Astrocyte (in vitro differentiated cells and primary cell): ENCODE measurements around the gene APOL1. TPM values are rescaled to one million over a fixed set of nuclear protein-coding genes. Genes with fewer than 3 reads are reported as not detected.
A peak's percentile ranks its signal among the peaks of the same experiment; 100 is the strongest.

Source experiments
- DNase-seq: peaks from one replicate; pipeline ENCODE4 v3.0.0-alpha.2; 2010; ENCODE audit warnings: low read depth
- FAIRE-seq: peaks from 2 replicates; lab custom pipeline; 2011; peaks lifted over from hg19 to GRCh38; lab: Jason Lieb, UNC
- H2AFZ ChIP-seq: 2 replicates; pipeline ENCODE4 v1.6.0; 2012; ENCODE audit warnings: low read depth, low read length, inconsistent platforms
- H3K27ac ChIP-seq: 2 replicates; pipeline ENCODE4 v1.5.1; 2011; ENCODE audit warnings: low read depth, low read length, inconsistent platforms
- H3K27me3 ChIP-seq: 2 replicates; pipeline ENCODE4 v1.6.0; 2011; ENCODE audit warnings: low read length, inconsistent platforms; ENCODE audit not compliant: insufficient read depth
- H3K36me3 ChIP-seq: 2 replicates; pipeline ENCODE4 v1.5.1; 2011; ENCODE audit warnings: low read length, inconsistent platforms; ENCODE audit not compliant: insufficient read depth
- H3K4me1 ChIP-seq: 2 replicates; pipeline ENCODE4 v1.5.1; 2011; ENCODE audit warnings: low read length, inconsistent platforms; ENCODE audit not compliant: insufficient read depth
- H3K4me2 ChIP-seq: 2 replicates; pipeline ENCODE4 v1.6.0; 2012; ENCODE audit warnings: low read length, inconsistent platforms
- H3K4me3 ChIP-seq: 2 replicates; pipeline ENCODE4 v1.5.1; 2011; ENCODE audit warnings: low read depth, mild to moderate bottlenecking, low read length, inconsistent platforms; ENCODE audit not compliant: insufficient read depth
- H3K79me2 ChIP-seq: 2 replicates; pipeline ENCODE4 v1.6.0; 2012; ENCODE audit warnings: mild to moderate bottlenecking, low read length, inconsistent platforms; ENCODE audit not compliant: insufficient read depth
- H3K9ac ChIP-seq: 2 replicates; pipeline ENCODE4 v1.6.0; 2012; ENCODE audit warnings: mild to moderate bottlenecking, low read length, inconsistent platforms
- H3K9me3 ChIP-seq: 2 replicates; pipeline ENCODE4 v1.5.1; 2012; ENCODE audit warnings: low read depth, mild to moderate bottlenecking, low read length, inconsistent platforms; ENCODE audit not compliant: insufficient read depth
- H4K20me1 ChIP-seq: 2 replicates; pipeline ENCODE4 v1.6.0; 2012; ENCODE audit warnings: low read length, inconsistent platforms; ENCODE audit not compliant: insufficient read depth
- H3K27ac Mint-ChIP-seq: one replicate; pipeline ENCODE4 v1.8.0; 2021; ENCODE audit warnings: mild to moderate bottlenecking, mixed read lengths; ENCODE audit not compliant: unreplicated experiment
- H3K27me3 Mint-ChIP-seq: one replicate; pipeline ENCODE4 v1.8.0; 2021; ENCODE audit warnings: low read depth, mixed read lengths; ENCODE audit not compliant: unreplicated experiment
- H3K36me3 Mint-ChIP-seq: one replicate; pipeline ENCODE4 v1.8.0; 2021; ENCODE audit warnings: low read depth, mixed read lengths; ENCODE audit not compliant: unreplicated experiment
- H3K4me1 Mint-ChIP-seq: one replicate; pipeline ENCODE4 v1.8.0; 2021; ENCODE audit warnings: low read depth, mixed read lengths; ENCODE audit not compliant: unreplicated experiment
- H3K4me3 Mint-ChIP-seq: one replicate; pipeline ENCODE4 v1.8.0; 2021; ENCODE audit warnings: mild to moderate bottlenecking, moderate library complexity, mixed read lengths; ENCODE audit not compliant: unreplicated experiment
- H3K9me3 Mint-ChIP-seq: one replicate; pipeline ENCODE4 v1.8.0; 2021; ENCODE audit warnings: mild to moderate bottlenecking, mixed read lengths; ENCODE audit not compliant: unreplicated experiment
- CTCF ChIP-seq: IDR thresholded peaks from 2 replicates; pipeline ENCODE4 v1.5.1; 2011; ENCODE audit warnings: low read depth, mild to moderate bottlenecking, inconsistent platforms, low read length, moderate library complexity; ENCODE audit not compliant: insufficient read depth
- EZH2 ChIP-seq: IDR thresholded peaks from 2 replicates; pipeline ENCODE4 v1.6.1; 2012; ENCODE audit warnings: mild to moderate bottlenecking, low read length, inconsistent platforms; ENCODE audit not compliant: insufficient read depth
- total RNA-seq: library from RNA; stranded (reverse); gene quantifications from 2 replicates; pipeline ENCODE4 v1.2.1, GENCODE V29; 2021

Gene APOL1
- total RNA-seq, 1 donor from 2014 or later, result 3.9 TPM

- TF ChIP-seq EZH2, result no peak
- no peak for TF ChIP-seq CTCF
- H3K4me1 ChIP-seq, result no peaks in the 10 kb centered on the region
- Mint-ChIP-seq H3K4me1 (peaks cover 25% of the 10 kb centered on the region), H3K4me3 (no peak overlapping the region), H3K27ac (peak overlapping the region; percentile 67), H3K27me3 (no peaks in the 10 kb centered on the region), H3K9me3 (no peaks in the 10 kb centered on the region), H3K36me3 (peaks cover 26% of the 10 kb centered on the region)
- H3K27me3 ChIP-seq, result no peaks in the 10 kb centered on the region
- H3K9me3 ChIP-seq, result no peaks in the 10 kb centered on the region
- DNase-seq (no peak), FAIRE-seq (no peak)
- H3K9ac ChIP-seq, result no peak overlapping the region
- peaks cover 88% of the 10 kb centered on the region for H4K20me1 ChIP-seq
- no peak overlapping the region for H3K4me3 ChIP-seq
- H3K27ac ChIP-seq, result no peak overlapping the region
- peaks cover 83% of the 10 kb centered on the region for H3K36me3 ChIP-seq
- no peak overlapping the region for H2AFZ ChIP-seq
- peaks cover 83% of the 10 kb centered on the region for H3K79me2 ChIP-seq
- H3K4me2 ChIP-seq, result no peak overlapping the region
These were observed 42.3 kb downstream of the APOL1 start for GRCh38 chr22:36295247-36295646.

DNA sequence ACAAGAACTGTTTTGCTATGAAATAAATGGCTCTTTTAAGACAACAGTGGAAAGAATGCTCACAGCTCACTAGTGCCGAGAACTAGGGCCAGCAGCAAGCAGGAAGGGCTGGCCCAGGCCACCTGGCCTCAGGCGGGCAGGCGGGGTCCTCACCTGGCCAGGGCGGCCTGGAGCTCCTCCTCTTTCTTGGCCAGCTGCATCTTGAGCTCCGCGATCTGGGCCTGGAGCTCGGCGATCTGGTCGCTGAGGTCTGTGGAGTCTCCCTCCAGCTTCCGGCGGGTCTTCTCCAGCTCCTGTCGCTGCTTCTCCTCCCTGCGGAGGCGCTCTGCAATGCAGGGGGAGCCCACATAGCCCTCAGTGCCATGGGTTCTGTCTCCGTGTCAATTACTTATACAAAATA, 43.8 kb downstream of the APOL1 start:
- Histone ChIP-seq H3K79me2 (peaks cover 95% of the 10 kb centered on the region), H4K20me1 (peaks cover 100% of the 10 kb centered on the region), H3K9me3 (no peaks in the 10 kb centered on the region), H3K4me3 (no peak overlapping the region), H3K9ac (no peak overlapping the region), H3K27me3 (no peaks in the 10 kb centered on the region), H3K36me3 (peaks cover 94% of the 10 kb centered on the region), H3K4me2 (no peak overlapping the region), H3K4me1 (no peaks in the 10 kb centered on the region), H3K27ac (no peak overlapping the region), H2AFZ (no peak overlapping the region)
- no peaks in the 10 kb centered on the region for H3K9me3 Mint-ChIP-seq
- H3K27ac Mint-ChIP-seq, result peak overlapping the region; percentile 88
- FAIRE-seq (no peak), DNase-seq (no peak)
- H3K27me3 Mint-ChIP-seq, result no peaks in the 10 kb centered on the region
- no peak for TF ChIP-seq EZH2
- no peak for TF ChIP-seq CTCF
- H3K4me1 Mint-ChIP-seq, result peaks cover 35% of the 10 kb centered on the region
- no peak overlapping the region for H3K4me3 Mint-ChIP-seq
- H3K36me3 Mint-ChIP-seq, result peaks cover 33% of the 10 kb centered on the region

DNA sequence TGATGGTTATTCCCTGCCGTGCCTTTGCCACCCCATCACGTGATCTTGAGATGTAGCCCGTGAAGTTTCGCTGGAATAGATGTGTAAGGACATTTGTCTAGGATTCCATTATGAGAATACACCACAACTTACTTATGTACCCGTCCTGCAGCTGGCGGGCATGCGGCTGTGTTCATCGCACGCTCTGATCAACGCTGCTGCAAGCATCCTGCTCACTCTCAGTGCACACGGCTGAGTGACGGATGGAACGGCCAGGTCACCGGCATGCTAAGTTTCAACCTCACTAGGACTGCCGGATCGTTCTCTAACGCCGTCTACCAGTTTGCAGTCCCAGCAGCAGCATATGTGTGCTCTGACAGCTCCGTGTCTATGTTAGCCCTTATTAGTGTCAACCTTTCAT, 44.6 kb downstream of the APOL1 start:
- H3K4me3 Mint-ChIP-seq, result no peak overlapping the region
- DNase-seq, result no peak
- no peak overlapping the region for H3K27ac ChIP-seq
- H3K36me3 Mint-ChIP-seq, result peaks cover 35% of the 10 kb centered on the region
- no peak overlapping the region for H3K4me3 ChIP-seq
- no peak overlapping the region for H3K4me2 ChIP-seq
- no peaks in the 10 kb centered on the region for H3K9me3 Mint-ChIP-seq
- no peak overlapping the region for H3K9ac ChIP-seq
- no peak for FAIRE-seq
- peaks cover 34% of the 10 kb centered on the region for H3K4me1 Mint-ChIP-seq
- no peaks in the 10 kb centered on the region for H3K27me3 ChIP-seq
- H3K9me3 ChIP-seq, result no peaks in the 10 kb centered on the region
- peaks cover 94% of the 10 kb centered on the region for H3K79me2 ChIP-seq
- H3K4me1 ChIP-seq, result peaks cover 3% of the 10 kb centered on the region
- no peaks in the 10 kb centered on the region for H3K27me3 Mint-ChIP-seq
- H3K27ac Mint-ChIP-seq, result peak overlapping the region; percentile 88
- peaks cover 99% of the 10 kb centered on the region for H4K20me1 ChIP-seq
- no peak for TF ChIP-seq CTCF
- TF ChIP-seq EZH2, result no peak
- H2AFZ ChIP-seq, result no peak overlapping the region
- peaks cover 96% of the 10 kb centered on the region for H3K36me3 ChIP-seq
